Muscle layer of colon (tissue), 2 donors: Measurements from ENCODE around the gene AGBL1.

Experiments used
- H3K27ac ChIP-seq: one replicate; pipeline ENCODE4 v1.7.0; 2013; ENCODE audit warnings: low read depth, mild to moderate bottlenecking, low read length, moderate library complexity
- H3K27me3 ChIP-seq, 2 donors: one replicate each; pipeline ENCODE4 v1.7.0; 2013; ENCODE audit warnings: low read length in 2 of 2, mild to moderate bottlenecking in 2 of 2; ENCODE audit not compliant: insufficient read depth in 2 of 2, control insufficient read depth in 1 of 2
- H3K36me3 ChIP-seq: one replicate; pipeline ENCODE4 v1.7.0; 2013; ENCODE audit warnings: mild to moderate bottlenecking, low read length; ENCODE audit not compliant: insufficient read depth
- H3K4me1 ChIP-seq: one replicate; pipeline ENCODE4 v1.7.0; 2013; ENCODE audit warnings: mild to moderate bottlenecking, low read length; ENCODE audit not compliant: insufficient read depth
- H3K4me3 ChIP-seq, 2 donors: one replicate each; pipeline ENCODE4 v1.7.0; 2013; ENCODE audit warnings: low read length in 2 of 2, low read depth in 1 of 2, mild to moderate bottlenecking in 1 of 2, moderate library complexity in 1 of 2
- H3K9ac ChIP-seq: one replicate; pipeline ENCODE4 v1.7.0; 2013; ENCODE audit warnings: low read length
- H3K9me3 ChIP-seq: one replicate; pipeline ENCODE4 v1.7.0; 2013; ENCODE audit warnings: mild to moderate bottlenecking, low read length
- donor health status: abdominal sarcoma.
- donor health status: Adenocarcinoma of cecum.

Gene AGBL1

GRCh38 chr15:86572368-86572841, 492.7 kb downstream of the AGBL1 start:
- Histone ChIP-seq H3K27me3 (no peaks in the 10 kb centered on the region), H3K9ac (no peak overlapping the region), H3K9me3 (no peaks in the 10 kb centered on the region), H3K27ac (no peak overlapping the region), H3K4me1 (no peaks in the 10 kb centered on the region), H3K4me3 (no peak overlapping the region), H3K36me3 (no peaks in the 10 kb centered on the region)

GRCh38 chr15:86573476-86573875, 493.8 kb downstream of the AGBL1 start:
- no peaks in the 10 kb centered on the region for H3K9me3 ChIP-seq
- H3K4me1 ChIP-seq, result no peaks in the 10 kb centered on the region
- no peaks in the 10 kb centered on the region for H3K27me3 ChIP-seq
- no peak overlapping the region for H3K4me3 ChIP-seq
- H3K36me3 ChIP-seq, result no peaks in the 10 kb centered on the region
- H3K9ac ChIP-seq, result no peak overlapping the region
- no peak overlapping the region for H3K27ac ChIP-seq

- Histone ChIP-seq H3K9me3 (no peaks in the 10 kb centered on the region), H3K27me3 (no peaks in the 10 kb centered on the region), H3K4me1 (no peaks in the 10 kb centered on the region), H3K36me3 (no peaks in the 10 kb centered on the region), H3K27ac (no peak overlapping the region), H3K9ac (no peak overlapping the region), H3K4me3 (no peak overlapping the region)
Observed at GRCh38 chr15:86588413-86588812, 508.7 kb downstream of the AGBL1 start.

GRCh38 chr15:86590461-86590860, 510.8 kb downstream of the AGBL1 start:
- H3K36me3 ChIP-seq, result no peaks in the 10 kb centered on the region
- H3K27me3 ChIP-seq, result no peaks in the 10 kb centered on the region
- H3K27ac ChIP-seq, result no peak overlapping the region
- H3K4me3 ChIP-seq, result no peak overlapping the region
- H3K4me1 ChIP-seq, result no peaks in the 10 kb centered on the region
- no peaks in the 10 kb centered on the region for H3K9me3 ChIP-seq
- H3K9ac ChIP-seq, result no peak overlapping the region

- Histone ChIP-seq H3K36me3 (no peaks in the 10 kb centered on the region), H3K9me3 (no peaks in the 10 kb centered on the region), H3K4me3 (no peak overlapping the region), H3K27ac (no peak overlapping the region), H3K4me1 (no peaks in the 10 kb centered on the region), H3K27me3 (no peaks in the 10 kb centered on the region), H3K9ac (no peak overlapping the region)
Observed at GRCh38 chr15:86591158-86591557, 511.5 kb downstream of the AGBL1 start.

GRCh38 chr15:86591994-86592735, 512.5 kb downstream of the AGBL1 start:
- Histone ChIP-seq H3K36me3 (no peaks in the 10 kb centered on the region), H3K27me3 (no peaks in the 10 kb centered on the region), H3K4me1 (no peaks in the 10 kb centered on the region), H3K4me3 (no peak overlapping the region), H3K9me3 (no peaks in the 10 kb centered on the region), H3K9ac (no peak overlapping the region), H3K27ac (no peak overlapping the region)

GRCh38 chr15:86595741-86596140, 516.1 kb downstream of the AGBL1 start:
- Histone ChIP-seq H3K36me3 (no peaks in the 10 kb centered on the region), H3K9ac (no peak overlapping the region), H3K9me3 (no peaks in the 10 kb centered on the region), H3K27ac (no peak overlapping the region), H3K27me3 (no peaks in the 10 kb centered on the region), H3K4me3 (no peak overlapping the region), H3K4me1 (no peaks in the 10 kb centered on the region)

- Histone ChIP-seq H3K4me3 (no peak overlapping the region), H3K27me3 (no peaks in the 10 kb centered on the region), H3K36me3 (no peaks in the 10 kb centered on the region), H3K27ac (no peak overlapping the region), H3K9ac (no peak overlapping the region), H3K9me3 (no peaks in the 10 kb centered on the region), H3K4me1 (no peaks in the 10 kb centered on the region)
Observed at GRCh38 chr15:86603466-86603865, 523.8 kb downstream of the AGBL1 start.

- H3K4me1 ChIP-seq, result no peaks in the 10 kb centered on the region
- no peak overlapping the region for H3K27ac ChIP-seq
- no peaks in the 10 kb centered on the region for H3K27me3 ChIP-seq
- no peaks in the 10 kb centered on the region for H3K36me3 ChIP-seq
- no peak overlapping the region for H3K9ac ChIP-seq
- H3K9me3 ChIP-seq, result no peaks in the 10 kb centered on the region
- H3K4me3 ChIP-seq, result no peak overlapping the region
Observed at GRCh38 chr15:86608461-86609205, 529.0 kb downstream of the AGBL1 start.

- no peak overlapping the region for H3K9ac ChIP-seq
- no peaks in the 10 kb centered on the region for H3K36me3 ChIP-seq
- no peaks in the 10 kb centered on the region for H3K9me3 ChIP-seq
- H3K27me3 ChIP-seq, result no peaks in the 10 kb centered on the region
- H3K4me3 ChIP-seq, result no peak overlapping the region
- no peak overlapping the region for H3K27ac ChIP-seq
- H3K4me1 ChIP-seq, result no peaks in the 10 kb centered on the region
Observed at GRCh38 chr15:86609275-86609674, 529.6 kb downstream of the AGBL1 start.

- Histone ChIP-seq H3K4me1 (no peaks in the 10 kb centered on the region), H3K27me3 (no peaks in the 10 kb centered on the region), H3K4me3 (no peak overlapping the region), H3K9me3 (no peaks in the 10 kb centered on the region), H3K36me3 (no peaks in the 10 kb centered on the region), H3K9ac (no peak overlapping the region), H3K27ac (no peak overlapping the region)
Observed at GRCh38 chr15:86610038-86610437, 530.4 kb downstream of the AGBL1 start.
